Measurements from ENCODE around the gene CHST1.

Gene CHST1

DNA sequence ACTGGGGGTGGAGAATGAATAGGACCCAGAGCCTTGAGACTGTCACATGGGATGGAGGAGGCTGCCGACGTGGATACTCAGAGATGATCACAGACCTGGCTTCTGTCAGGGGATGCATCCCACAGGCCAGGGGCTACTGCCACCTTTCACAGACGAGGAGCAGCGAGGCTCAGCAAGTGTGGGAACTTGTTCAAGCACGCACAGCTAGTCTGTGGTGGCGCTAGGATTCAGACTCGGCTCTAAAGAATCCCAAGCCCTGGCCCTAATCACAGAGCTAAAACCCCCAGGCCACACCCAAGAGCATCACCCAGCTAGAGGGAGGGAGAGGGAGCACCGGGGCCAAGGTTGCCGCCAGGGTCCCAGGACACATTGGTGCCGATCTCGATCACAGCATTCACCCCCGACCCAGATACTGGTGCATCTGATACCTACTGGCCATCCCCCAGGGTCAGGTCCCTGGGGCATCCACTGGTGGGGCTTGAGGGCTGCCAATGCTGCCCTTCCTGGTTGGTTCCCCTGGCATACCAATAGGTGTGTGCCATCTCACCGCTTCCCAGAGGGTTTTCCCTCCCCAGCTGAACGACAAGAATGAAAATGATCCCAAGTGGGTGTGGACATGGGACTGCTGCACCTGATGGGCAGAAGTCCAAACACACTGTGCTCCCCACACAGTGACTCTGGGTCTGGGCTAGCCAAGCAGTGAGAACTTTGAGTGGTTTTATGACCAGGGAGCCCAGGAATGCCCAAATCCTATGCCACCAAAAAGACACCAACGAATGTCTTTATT lies 6.2 kb downstream of the CHST1 start:
- no peak for DNase-seq

DNA sequence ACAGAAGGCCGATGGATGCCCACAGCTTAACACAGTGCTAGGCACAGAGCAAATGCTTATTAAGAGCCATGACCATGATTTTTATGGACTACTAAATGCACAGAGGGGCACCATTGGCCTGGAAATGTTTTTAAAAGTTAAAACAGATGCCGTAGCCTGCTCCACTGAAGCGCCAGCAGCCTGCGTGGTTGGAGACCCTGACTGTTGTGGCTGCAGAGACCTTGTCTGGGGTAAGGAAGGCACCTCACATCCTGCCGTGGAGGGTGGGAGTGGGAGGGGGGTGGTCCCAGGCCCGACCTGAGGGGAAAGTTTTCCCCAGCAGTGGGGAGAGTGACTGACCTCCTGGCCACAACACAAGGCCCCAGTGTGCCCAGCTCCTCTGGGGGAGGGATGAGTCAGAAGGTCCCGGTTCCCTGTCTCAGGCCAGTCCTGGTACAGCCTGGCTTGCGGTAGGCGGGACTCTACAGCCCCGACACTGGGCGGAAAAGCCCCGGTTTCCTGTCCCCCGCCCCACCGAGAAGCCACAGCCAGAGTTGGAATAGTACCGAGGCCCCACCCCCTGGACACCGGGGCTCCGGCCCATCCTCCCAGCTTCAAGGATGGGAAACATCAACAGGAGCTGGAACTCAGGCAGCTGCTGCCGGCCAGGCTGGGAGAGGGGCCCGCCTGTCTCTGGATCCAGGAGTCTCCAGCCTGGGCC lies 7.0 kb downstream of the CHST1 start:
- DNase-seq = peak; percentile 27

DNA sequence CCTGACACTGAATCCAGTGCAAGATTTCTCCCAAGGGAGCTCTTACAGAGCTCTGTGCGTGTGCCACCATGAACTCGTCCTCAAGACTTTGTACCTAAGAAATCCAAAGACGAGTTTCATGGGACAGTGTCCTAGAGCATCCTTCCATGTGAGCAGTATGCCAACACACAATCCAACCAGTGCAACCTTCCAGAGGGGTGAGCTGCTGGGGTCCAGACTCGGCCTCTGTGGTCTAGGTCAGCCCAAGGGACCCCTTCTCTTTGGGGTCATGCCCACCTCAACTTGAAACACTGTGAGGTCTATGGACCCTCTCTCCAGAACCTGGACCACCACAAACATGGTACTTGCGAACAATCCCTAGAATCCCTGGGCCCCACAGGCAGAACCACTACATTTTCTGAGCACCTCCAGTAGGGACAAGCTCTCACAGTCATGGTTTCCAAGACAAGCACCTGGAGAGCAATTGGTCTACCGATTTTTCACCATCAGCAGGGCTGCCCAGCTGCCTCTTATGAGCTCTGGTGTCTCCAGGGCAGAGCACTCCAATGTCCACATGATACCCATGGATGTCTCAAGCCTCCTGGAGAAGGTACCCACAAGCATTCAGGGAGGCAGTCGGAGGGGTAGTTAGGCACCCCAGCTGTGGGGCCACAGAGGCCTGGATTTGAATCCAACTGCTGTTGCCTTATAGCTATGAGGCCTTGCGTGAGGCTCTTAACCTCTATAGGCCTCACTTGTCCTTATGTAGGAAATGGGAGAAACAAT lies 7.7 kb downstream of the CHST1 start:
- DNase-seq = no peak

DNA sequence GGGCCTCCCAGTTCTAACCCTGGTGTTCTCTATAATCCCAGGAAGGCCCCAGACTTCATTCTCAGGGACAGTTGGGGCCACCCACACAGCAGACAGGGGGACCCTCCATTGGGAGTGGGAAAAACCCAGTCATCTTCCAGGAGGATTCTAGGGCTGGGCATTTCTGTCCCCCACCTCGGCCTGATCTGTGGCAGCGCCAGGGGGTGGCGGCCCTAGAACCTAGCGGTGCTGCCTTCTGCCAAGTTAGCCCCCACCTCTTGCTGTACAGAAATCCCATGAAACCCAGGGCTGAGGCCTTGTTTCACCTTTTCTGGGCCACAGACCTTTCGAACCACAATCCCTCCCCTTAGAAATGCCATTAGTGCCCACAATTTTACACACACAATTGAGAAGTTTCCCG lies 9.6 kb downstream of the CHST1 start:
- DNase-seq = no peak

DNA sequence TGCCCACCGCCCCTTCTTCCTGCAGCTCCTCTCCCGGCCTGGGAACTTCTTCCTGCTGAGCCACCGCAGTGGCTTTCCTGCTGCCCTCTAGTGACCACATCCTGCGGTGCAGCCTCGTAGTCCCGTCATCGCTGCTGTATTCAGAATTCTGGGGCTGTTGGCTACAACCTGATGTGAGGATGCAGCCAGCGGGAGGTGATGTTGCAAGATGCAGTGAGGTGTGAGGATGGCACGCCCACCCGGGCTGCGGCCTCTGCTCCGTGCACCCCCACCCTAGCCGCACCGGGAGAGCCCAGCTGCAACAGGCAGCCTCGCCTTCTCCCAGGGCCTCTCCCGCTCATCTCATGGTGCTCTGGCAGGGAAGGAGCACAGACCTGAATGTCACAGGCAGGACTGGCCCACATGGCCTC lies 10.1 kb downstream of the CHST1 start:
- DNase-seq = peak; percentile 13

DNA sequence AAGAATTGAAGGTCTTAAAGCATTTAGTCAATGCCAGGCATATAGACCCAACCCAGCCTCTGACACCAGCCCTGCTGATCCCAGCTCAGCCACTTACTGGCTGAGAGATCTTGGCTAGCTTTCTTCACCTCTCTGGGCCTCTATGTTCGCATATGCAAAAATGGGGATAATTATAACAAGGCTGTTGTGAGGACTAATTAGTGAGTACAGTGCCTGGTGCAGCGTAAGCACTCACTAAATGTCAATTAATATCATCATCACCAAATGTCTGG lies 10.5 kb downstream of the CHST1 start:
- DNase-seq = no peak

DNA sequence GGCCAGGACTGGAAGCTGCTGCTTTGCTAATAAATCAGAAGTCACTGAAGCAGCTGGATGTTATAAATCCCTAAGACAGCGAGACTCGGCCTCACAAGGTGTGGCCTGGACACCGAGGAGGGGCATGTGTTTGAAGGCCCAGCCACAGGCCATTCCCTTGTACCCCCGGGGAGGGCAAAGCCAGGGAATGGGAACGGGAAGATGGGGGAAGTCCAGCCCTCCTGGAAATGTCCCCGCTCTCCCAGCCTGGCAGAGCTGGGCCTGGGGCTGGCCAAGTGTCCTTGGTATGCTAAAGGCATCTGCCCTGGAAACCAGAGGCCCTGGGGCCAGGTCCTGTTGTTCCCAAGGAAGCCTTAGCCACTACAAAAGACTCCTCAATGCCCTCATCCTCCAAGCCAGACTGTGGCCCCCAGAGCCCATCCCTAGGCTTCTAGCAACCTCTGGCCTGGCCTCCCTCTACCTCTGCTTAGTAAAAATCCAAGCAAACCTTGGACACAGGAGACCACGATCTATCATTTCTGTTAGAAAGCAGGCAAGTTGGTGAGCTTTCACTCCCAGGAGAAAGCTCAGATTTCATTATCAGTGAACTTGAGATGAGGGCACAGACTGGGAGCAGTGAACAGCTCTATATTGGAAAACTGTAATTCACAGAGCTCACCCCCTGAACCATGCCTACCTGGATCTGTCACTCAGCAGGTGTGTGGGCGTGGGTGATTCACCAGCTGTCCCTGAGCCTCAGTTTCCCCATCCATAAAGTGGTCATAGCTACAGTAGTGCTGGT lies 11.0 kb downstream of the CHST1 start:
- no peak for DNase-seq

DNA sequence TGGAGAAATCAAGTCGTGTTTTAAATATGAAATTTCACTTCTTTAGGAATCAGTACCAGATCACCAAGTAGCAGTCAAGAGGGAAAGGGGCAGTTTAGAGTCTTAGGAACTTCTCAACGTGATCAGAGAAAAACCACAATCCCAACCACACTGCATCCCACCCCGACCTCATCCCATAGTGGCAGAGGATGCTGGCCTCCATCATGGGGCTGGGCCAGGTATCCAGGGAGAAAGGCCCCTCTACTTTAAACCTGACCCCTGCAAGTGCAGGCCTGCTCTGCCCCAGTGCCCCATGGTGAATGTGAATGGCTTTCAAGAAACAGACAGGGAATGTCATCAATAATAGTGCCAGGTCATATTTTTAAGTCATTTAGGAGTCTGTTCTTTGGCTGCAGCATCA lies 12.1 kb downstream of the CHST1 start:
- no peak for DNase-seq

DNA sequence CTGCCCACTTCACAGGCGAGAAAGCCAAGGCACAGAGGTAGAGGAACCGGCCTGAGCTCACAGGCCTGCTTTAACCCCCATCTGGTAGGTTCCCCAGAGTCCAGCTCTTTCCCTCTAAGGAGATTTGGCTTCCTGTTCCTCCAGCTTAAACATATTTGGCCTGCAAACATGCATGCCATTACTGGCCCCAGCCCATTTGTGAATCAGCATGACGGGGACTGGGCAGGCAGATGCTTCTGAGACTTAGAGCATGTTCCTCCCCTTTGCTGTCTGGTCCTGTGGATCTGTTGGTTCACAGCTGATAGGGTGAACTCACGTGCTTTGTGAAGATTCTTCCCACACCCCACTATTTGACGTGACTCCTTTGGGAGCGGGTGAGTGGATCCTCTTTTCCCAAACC lies 12.6 kb downstream of the CHST1 start:
- no peak for DNase-seq

DNA sequence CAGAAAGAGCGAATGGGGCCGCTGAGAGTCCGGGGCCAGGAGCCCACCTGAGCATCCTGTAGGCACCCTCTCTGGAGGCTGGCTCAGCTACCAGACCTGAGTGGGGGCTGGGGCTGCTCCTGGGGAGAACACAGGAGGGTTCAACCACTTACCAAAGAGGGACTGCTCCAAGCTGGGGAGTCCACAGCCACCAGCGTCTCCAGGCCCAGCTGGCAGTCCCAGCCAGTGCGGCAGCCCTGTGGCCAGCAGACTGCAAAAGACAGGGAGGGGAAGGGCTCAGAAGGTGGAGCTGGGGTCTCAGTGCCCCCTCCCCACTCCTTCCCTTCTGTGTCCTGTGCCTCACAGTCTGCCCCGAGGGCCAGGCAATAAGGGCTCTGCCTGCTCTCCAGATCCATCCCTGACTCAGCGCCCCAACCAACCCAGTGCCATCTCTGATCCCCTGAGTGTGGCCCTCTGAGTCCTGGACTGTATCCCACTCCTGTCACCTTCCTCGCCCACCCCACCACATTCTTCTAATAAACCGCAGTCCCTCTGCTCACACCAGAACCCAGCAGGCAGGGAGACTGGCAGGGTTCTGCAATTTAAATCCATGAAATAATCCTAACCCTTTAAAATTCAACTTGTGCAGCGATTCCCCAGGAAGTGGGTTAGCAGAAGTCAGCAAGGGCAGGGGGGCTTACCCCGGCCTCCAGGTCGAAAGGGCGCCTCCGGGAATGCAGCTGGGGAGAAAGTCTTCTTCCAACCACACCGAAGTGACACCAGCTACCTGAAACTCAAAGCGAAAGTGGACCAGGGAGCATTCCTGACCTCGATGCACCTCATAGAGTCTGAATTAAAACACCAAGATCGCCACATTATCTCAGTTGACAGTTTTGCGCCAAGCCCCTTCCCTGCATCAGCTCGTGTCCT lies 13.3 kb downstream of the CHST1 start:
- no peak for DNase-seq

DNA sequence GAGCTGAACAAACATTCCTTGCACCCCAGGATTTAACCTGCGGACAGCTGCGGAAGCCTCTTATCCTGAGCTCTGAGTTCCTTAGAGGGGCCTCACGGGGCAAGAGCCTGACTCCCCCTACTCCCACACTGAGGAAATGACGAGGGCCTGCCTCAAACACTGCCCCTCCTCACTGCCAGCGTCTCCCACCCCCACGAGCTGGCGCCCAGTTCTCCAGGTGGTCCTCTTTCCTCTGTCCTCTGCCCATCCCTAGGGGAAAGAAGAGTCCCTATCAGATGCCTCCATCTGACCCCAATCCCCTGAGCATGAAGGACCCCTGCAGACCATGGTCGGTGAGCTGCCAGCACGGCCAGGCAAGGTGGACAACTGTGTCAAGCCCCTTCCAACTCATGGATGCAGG lies 14.3 kb downstream of the CHST1 start:
- no peak for DNase-seq

DNA sequence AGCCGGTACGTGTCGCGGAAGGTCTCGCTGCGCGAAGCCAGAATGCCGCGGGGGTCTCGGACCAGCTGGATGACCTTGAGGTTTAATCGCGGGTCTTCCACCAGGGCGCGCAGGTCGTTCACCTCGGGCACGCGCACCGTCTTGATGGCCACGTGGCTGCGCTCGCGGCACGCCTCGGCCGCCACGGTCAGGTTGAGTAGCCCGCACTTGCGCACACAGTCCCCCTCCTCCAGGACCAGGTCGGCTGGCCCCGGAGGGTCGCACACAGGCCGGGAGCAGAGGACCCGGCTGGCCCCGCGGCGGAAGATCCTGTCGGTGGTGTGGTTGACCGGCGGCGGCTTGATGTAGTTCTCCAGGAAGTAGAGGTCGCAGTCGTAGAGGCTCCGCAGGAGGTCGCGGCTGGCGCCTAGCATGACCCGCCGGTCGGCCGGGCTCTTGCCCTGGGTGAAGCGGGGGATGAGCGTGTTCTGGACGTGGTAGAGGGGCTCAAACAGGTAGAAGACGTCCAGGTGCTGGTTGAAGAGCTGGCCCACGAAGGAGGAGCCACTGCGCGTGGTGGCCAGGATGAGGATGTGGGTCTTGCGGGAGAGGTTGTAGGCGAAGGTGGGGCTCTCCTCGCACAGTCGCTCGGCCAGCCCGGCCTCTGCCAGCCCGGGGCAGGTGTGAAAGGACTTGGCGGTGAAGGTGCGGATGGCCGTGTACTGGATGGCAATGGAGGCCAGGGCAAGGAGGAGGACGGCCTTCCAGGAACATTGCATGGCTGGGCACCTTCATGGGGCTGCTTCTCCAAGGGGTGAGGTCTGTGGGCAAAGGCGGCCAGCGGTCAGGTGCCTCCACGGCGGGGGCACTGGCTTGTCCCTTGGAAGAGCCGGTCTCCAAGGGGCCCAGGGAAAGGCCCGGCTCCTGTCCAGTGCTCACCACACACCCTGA lies 15.0 kb downstream of the CHST1 start:
- no peak for DNase-seq

DNA sequence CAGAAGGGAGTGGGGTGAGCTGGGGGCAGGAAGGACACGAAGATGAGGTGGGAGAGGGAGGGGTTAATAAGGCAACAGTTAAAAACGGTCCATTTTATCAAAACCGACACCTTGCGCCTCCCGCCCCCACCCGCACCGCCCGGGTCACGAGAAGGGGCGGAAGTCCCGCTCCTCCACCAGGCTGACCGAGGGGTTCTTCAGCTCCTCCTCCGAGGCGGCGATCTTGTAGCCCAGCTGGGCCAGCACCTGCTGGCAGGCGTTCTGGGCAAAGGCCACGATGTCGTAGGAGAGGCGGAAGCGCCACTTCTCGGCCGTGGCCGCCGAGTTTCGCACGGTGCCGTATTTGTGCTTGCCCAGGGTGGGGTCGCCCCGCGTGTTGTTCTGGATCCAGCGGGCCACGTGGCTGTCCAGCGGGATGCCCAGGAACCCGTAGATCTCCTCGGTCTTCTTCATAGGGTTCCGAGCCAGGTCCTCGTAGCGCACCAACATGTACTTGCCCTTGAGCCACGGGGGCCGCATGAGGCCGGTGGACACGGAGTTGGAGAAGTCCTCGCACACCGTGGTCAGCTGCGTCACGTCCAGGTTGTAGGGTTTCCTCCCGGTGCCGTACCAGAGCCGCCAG lies 15.8 kb downstream of the CHST1 start:
- DNase-seq = no peak

DNA sequence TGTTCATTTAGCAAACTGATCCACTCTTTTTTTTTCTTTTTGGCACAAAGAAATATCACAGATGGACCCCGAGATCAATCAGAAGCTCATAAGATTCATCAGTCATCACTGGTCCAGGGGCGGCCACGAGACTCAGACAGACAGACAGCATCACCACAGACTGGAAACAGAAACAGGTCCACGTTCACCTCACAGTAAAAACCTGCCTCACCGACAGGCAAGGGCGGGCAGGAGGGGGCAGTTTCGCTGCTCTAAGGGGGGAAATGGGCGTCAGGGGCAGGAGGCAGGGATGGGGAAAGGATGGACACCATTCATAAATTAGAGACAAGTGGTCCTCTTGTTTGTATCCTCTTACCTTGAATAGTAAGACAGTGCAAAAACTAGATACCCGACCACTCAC lies 16.5 kb downstream of the CHST1 start:
- DNase-seq = no peak

DNA sequence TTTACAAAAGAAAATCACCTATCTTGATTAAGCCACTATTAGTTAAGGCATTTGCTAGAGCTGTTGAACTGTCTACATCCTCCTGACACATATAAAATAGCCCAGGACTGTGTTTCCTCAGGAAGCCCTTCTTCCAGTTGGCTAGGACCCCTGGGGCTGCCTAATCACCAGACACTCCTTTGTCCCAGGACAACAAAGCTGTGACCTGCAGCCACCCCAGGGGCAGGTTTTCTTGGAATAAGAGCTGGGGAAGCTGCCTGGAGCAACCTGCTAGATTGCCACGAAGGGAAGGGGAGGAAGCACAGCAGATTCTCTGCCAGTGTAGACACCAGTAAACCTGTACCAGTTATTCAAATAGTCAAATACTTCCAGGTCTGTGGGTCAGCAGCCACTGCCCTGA lies 17.6 kb downstream of the CHST1 start:
- DNase-seq = no peak

DNA sequence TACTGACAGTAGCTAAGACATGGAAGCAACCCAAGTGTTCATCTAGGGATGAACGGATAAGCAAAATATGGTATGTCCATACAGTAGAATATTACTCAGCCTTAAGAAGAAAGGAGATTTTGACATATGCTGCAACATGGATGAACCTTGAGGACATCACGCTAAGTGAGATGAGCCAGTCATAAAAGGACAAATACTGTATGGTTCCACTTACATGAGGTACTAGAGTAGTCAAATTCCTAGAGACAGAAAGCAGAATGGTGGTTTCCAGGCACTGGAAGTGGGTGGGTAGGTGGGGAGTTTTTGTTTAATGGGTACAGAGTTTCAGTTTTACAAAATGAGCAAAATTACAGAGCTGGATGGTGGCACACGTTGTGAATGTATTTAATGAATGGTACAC lies 18.1 kb downstream of the CHST1 start:
- DNase-seq = no peak

DNA sequence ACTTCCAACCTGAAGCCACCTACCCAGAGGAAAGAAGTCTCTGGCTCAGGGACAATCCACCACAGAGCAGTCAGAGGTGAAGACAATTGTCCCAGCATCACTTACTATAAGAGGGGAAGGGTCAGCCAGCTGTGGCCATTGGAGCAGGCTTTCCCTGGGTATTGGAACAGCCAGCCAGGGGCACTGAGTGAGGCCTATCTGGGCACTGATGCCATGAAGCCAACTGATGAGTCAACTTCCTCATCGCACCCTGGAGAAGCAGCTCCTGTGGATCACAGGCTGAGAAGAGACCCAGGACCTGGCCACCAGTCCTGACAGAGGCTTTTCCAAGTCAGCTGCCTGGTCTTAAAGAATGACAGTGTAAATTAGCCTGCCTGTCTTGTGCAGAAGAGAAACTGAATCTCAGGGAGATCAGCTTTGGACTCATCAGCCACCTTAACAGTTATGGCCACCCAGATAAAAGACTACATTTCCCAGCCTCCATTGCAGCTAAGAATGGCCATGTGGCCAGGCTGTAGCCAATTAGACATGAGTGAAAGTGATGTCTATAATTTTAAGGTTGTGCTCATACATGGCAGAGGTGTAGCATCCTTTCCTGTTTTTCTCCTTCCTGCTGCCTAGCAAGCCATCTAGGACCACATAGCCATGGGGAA lies 19.0 kb downstream of the CHST1 start:
- no peak for DNase-seq

DNA sequence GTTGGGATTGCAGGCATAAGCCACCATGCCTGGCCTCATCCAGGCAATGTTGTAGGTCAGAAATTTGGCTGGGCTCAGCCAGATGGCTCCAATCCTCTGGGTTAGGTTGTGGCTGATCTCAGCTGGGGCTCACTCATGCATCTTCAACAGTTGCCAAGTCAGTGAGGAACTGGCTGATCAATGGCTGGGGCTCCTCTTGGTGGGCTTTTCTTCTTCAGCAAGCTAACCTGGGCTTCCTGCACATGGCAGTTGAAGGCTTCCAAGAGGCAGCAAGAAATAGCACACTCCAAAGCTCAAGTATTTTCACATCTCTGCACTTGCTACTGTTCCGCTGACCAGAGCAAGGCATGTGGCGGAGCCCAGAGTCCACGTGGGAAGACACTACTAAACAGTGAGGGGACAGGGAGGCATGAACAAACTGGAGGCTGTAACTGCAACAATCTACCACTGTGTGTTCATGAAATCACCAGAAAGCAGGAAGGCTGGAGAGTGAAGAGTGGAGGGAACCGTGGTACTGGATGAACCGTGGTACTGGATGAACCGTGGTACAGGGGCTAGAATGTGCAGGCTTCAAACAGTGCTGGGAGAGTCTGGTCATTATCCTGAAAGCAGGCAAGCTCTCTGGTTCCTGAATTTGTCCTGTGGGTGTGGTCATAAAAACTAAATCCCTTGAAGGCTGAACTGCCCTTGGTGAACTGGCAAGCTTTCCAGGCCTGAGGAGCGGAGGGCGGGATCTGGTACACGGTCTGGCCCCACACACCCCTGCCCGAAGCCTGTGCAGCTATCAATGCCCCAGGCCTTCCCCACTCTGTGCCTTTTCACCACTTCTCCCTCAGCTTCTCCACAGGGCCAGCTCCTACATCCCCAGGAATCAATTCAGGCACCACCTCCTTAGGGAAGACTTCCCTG lies 20.2 kb downstream of the CHST1 start:
- DNase-seq = no peak

Measured in amniotic stem cell (primary cell).